GM18909 (cell line): ENCODE measurements around the gene CREB3.
A peak's percentile ranks its signal among the peaks of the same experiment; 100 is the strongest.

Experiments
- ATAC-seq: cut with Tn5 transposase; IDR thresholded peaks from one replicate; pipeline ENCODE4 v1.9.1; 2021; ENCODE audit warnings: mild to moderate bottlenecking; ENCODE audit not compliant: unreplicated experiment, poor library complexity

Gene CREB3

GRCh38 chr9:35732185-35732799 is at the start of gene CREB3, which contains the start of gene TLN1:
CREB3 (plus strand) TSS chr9:35732666; CDS start chr9:35732773, 107 bp downstream.
TLN1 (minus strand) TSS chr9:35732195; CDS start chr9:35725694, 6,501 bp downstream.
- ATAC-seq = peak; percentile 82

- ATAC-seq = no peak
These were observed 49.1 kb upstream of the CREB3 start for GRCh38 chr9:35683323-35683722.

DNA sequence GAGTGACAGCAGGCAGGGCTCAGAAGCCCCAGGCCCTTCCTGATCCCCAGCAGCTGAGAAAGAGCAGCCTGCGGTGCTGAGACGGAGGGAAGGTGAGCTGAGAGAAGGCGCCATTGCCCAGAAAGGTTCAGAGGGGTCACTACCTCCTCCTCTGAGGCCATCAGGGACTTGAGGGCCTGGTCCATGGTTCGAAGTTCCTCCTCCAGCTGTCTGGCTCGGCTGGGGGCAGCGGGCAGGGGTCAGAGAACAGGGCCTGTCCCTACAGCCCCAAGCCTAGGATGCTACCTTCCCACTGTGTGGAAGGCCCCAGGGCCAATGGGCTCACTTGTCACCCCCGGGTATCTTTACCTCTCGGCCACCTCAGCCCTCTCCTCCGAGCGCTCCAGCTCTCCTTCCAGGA is 47.5 kb upstream of the CREB3 start:
- ATAC-seq = no peak

GRCh38 chr9:35685506-35685905 is 47.0 kb upstream of the CREB3 start:
- ATAC-seq = no peak

DNA sequence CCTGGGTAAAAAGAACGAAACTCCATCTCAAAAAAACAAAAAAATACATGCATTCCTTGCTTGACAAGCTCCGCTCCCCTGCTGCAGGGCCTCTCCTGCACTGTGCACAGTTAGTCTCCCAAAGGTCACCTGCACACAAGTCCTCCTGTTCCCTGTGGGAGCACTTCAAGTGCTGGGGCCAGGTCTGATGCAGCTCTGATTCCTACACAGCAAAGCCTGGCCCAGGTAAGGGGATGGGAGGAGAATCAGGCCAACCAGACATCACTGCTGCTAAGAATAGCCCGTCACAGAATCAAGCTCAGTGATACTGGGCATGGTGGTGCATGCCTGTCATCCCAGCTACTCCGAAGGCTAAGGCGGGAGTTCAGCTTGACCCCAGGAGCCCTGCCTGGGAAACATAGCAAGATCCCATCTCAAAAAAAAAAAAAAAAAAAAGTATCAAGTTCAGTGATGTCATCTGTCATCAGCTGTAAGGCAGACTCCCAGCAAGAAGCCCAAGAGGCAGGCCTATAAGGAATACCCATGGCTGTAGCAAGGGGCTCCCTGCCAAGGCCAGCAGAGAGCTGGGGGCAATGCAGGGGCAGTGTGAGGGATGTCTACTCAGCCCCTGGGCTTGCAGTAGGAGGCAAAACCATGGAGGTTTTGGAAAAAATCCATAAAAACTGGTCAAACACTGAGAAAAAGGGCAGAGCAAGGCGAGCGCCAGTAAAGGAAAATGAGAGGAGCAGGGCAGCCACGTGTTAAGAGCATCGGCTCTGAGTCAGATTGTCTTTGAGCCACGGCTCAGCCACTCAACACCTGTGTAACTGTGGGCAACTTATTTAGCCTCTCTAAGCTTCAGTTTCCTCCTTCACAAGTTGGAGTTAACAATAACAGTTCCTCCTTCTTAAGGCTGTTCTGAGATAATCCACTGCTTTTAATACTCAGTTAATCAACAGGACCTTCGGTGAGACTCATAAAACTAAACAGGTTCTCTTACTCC is 46.0 kb upstream of the CREB3 start:
- no peak for ATAC-seq

- no peak for ATAC-seq
These were observed 45.2 kb upstream of the CREB3 start for GRCh38 chr9:35687306-35687705.

DNA sequence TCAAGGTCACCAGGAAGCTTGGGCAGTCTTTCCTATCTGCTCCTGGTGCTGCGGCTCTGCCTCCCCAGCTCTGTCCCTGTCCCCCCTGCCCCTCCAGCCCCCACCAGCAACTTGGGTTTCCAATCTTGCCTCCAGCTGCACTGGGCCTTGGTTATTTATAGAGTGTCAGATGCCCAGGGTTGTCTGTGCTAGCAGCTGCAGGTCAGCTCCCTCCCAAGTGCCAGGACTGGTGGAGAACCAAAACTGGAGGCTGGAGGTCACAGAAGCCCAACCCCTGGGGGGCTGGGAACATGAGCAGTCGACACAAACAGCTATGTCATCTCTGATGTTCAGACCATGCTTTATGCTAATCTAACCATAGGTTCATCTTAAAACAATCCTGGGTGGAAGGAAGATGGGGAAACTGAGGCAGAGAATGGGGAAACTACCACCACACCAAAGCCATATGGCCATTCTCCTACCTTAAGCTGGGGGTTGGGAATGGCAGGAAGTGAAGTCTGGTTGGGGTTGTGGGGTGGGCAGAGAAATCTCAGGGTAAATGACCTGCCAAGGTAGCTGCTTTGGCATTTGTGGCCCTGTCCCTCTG is 44.4 kb upstream of the CREB3 start:
- ATAC-seq = no peak

DNA sequence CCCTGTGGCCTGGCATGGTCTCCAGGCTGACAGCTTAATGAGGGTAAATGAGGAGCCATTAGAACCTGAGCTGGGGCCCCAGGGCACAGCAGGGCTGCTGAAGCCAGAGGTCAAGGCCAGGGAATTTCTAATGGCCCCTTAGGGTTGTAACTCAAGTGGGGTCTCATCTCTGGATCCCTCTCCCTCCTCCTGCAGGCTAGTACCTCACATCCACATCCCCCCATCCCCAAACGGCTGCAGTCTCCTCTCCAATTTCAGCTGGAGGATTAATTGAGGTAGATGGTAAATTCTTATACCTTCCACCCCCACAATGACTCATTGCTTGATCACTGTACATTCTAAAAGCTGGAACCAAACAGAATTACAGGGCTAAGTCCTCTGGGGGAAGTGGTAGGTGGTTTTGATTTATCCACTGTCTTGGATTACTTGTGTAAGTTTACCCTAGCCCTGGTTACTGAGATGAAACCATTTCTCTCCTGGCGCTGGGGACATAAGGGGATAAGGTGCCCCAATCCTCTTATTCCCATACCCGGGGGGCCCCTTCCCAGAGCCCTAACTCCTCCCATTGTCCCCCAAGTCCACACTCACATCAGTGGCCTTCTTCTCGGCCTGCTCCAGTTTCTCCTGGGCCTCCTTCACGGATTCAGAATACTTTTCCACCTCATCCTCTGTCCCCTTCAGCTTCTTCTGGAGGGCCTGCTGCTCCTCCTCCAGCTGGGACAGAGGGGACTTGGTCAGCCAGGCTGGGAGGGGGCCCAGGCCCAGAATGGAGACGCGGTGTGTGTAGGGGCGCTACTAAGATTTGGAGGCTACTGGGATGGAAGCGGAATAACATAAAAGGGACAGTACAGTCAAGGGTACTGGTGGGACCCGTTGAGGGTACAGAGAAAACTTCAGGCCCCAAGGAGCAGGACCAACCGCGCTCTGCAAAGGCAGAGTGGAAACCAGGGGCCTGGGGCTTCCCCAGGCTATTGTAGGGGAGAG is 43.6 kb upstream of the CREB3 start:
- ATAC-seq = no peak

DNA sequence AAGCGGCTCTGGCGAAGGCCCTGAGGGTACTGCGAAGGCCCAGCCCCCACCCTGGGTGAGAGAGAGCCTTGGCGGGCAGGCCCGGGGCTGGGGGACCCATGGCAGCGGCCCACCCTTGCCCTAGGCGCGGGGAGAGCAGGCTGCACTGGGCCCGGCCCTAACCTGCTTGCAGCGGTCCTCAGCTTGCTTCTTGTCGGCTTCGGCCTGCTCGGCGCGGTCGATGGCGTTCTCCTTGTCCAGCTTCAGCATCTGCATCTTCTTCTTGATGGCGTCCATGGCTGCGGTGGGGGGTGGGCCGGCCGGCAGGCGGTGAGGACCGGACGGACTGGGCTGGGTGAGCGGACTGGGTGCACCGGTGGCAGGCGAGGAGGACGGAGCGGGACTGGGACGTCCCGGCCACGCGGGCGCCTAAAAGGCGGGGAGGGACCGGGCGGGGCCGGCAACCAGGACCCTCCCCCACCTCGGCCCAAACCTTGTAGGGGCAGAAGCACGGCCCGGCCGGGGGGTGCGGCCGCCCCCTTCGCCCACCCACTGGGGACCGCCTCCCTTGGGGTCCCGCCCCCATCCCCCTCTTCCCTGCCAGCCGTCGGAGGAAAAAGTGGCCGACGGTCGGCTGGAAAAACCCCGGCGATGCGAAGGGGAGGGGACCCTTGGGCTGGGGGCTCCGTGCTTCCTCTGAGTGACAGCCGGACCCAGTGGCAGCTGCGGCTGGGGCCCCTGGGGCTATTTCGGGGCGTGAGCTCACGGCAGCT is 42.7 kb upstream of the CREB3 start, which contains the start of gene TPM2:
TSS of gene TPM2 (minus strand) at position 384 of the 752 bp plus-strand sequence. CDS start at position 276, 108 bp downstream.
- no peak for ATAC-seq

DNA sequence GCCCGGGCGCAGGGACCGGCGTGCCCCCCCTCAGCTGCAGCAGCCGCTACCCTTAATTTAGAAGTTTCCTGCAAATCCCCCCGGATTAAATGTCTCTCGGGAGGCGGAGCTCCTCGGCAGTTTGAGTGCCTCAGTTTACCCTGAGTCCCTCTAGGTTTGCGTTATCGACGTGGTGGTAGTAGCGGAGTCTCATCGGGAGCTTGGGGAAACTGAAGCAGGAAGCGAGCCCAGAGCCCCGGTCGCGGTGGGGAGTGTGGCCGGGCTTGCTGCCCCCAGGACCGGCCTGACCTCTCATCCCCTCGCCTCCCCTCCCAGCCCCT is 42.2 kb upstream of the CREB3 start:
- no peak for ATAC-seq

GRCh38 chr9:35690614-35691333 is 41.7 kb upstream of the CREB3 start:
- no peak for ATAC-seq

- no peak for ATAC-seq
These were observed 41.2 kb upstream of the CREB3 start for GRCh38 chr9:35691334-35691650.

DNA sequence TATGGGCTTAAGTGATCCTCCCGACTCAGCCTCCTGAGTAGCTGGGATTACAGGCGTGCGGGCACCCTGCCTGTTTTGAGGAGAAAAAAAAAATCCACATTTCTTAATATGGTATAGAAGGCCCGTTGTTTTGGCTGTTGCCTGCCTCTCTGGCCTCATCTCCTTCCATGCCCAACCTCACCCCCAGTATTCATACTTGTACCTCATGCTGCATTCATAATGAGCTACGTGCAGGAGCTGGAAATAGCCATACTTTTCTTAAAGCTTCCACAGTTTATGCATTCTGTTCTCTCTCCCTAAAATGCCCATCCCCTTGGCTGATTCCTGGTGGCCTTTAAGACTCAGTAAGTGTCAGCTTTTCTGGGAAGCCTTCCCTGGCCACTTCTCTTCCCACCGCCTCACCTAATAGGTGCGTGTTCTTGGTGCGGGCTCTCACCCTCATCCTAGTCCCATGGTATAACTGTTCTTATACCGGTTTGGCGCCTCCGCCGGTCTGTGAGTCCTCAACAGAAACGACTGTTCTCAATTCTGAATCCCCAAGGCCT is 40.6 kb upstream of the CREB3 start:
- ATAC-seq = no peak

DNA sequence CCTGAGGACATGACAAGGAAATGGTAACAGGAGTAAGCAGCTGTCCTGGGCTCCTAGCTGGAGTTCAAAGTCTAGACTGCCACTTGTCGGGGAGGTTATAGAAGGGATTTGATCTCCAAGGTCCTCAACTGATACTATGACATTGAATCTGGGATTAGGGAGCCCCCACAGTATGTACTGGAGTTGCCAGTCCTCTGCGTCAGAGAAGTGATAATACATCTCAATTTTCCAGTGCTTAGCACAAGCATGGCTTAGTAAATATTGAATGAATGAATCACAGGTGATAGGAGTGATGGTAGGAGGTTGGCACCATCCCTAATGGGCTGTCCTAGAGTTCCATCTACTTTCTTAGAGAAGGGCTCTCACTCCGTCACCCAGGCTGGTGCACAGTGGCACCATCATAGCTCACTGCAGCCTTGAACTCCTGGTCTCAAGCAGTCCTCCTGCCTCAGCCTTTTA is 36.5 kb upstream of the CREB3 start:
- no peak for ATAC-seq

DNA sequence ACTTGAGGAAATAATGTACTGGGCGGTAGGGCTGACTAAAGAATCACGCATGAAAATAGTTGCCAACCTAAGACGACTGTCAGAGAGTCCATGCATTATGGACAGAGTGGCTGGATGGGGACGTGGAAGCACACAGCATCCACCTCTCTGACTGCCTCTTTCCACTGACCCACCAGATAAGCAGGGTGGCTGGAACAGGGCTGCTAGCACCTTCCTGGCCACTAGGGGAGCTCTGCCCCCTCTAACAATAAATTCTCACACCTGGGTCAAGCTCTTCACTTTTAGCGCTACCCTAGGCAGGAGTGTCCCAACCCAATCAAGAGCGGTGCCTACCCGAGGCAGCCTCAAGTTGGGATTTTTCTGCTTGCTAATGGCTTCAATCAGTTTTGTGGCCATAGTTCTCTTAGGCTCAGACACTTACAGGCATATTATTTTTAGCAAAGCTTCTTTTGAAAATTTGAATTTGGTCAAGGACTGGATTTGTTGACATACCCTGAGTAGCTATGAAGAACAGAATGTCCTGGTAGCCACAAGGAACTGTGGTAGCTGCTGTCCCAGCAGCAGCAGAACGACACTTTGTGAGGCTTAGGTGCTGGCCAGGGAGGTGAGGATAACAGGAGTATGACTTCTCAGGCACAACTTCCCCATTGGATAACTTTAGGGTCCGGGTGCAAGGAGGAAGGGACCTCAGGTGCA is 35.8 kb upstream of the CREB3 start:
- peak; percentile 76 for ATAC-seq

GRCh38 chr9:35697486-35697885 is 35.0 kb upstream of the CREB3 start:
- no peak for ATAC-seq

- ATAC-seq = no peak
These were observed 34.2 kb upstream of the CREB3 start for GRCh38 chr9:35698231-35698630.

DNA sequence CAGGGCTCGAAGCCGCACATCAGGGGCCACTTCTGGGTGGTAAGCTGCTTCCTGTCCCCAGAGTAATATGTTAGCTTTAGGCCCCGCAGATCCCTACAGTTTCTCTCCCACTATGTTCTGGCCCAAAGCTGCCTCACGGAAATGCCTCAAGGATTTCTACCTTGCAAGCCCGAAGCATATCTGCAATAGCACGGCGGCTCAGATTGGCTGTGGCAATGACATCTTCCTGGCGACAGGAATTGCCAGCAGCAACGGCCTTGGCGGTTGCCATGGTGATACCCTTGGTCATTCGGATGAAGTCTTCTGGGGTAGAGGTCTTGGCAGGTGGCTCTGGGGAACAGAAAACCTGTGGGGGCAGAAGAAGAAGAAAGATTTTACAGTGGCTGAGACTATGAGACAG is 32.4 kb upstream of the CREB3 start:
- ATAC-seq = no peak
